ENCODE measurements around the gene DIP2C. TPM values are rescaled to one million over a fixed set of nuclear protein-coding genes. Genes with fewer than 3 reads are reported as not detected.

The DIP2C gene
- total RNA-seq, 4 donors from 2014 or later = 13.4 to 32.0 (median 18.4) TPM

DNA sequence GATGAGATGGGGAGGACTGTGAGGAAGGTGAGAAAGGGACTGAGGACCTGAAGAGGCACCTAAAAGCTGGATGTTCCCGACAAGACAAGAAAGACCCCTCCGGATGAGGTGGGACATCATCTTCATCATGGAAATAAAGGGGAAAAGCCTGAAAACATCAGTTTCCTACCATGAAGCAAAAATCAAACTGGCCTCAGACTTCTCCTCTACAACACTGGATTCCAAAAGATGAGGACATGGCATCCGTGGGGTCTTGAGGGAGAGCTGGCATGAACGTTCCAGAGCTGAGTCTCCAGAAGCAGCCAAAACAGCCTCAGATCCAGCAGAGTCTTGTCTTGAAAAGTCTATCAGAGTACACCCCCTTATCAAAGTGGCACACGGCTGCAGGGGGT, 44.5 kb downstream of the DIP2C start:
- peaks cover 6 to 9% of the 10 kb centered on the region in 2 donors for H3K9me3 ChIP-seq
- DNase-seq = peak; percentile 3
- TF ChIP-seq POLR2A (IDR thresholded peaks at IDR 0.05) (no peak), EP300 (IDR thresholded peaks at IDR 0.05; ENCODE audit: low read depth) (no peak)
- in situ Hi-C loops (cut with MboI; ENCODE audit: low pct_ligation_motif_present in 1 of 4, low pct_unique_long_range_greater_than_20kb in 1 of 4, low sequenced_read_pairs in 3 of 4) = no loop called here
- H3K36me3 ChIP-seq = peaks cover 0 to 3% (median 0%) of the 10 kb centered on the region in 4 donors
- no peak overlapping the region for H3K27ac ChIP-seq
- H3K4me1 ChIP-seq = peaks cover 5 to 13% (median 10%) of the 10 kb centered on the region in 4 donors
- WGBS, 2 donors (ENCODE audit: low coverage in 1 of 2) = 89 to 100% methylated on average over 2 to 5 of the region's 5 CpGs
- H3K4me3 ChIP-seq = no peak overlapping the region
- no peaks in the 10 kb centered on the region for H3K27me3 ChIP-seq
- intact Hi-C loops (cut with DNase I; ENCODE audit: low total_unique reads) = no loop called here

DNA sequence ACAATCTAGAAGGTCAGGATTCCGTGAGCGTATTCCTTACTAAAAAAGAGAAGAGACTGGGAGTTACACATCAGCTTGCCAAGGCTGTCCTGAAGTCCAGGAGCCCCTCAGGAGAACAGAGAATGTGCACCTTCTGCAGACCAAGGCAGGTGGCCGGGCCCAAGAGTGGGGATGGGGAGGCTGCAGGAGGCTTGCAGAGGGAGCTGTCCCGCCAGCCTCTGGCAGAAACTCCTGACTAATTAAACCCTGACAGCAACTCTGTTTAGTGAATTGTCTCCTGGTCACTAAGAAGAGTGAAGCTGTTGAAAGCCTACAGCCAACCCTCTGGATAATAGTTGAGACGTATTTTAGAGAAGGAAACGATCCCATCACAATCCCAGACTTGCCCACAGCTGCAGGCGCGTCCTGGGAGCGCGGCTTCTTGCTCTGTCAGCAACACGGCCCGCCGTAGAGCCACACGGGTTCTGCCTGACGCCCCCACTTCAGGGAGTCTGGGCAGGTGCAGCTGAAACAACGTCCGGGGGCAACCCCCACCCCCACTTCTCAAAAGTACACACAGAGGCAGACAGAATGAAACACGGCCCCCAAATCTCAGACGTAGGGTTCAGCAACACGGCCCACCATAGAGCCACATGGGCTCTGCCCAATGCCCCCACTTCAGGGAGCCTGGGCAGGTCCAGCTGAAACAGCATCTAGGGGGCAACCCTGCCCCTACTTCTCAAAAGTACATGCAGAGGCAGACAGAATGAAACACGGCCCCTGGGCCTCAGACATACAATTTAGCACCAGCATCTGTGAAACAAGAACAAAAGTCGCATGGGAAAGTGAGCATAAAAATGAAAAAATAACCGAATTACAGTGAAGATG, 45.2 kb downstream of the DIP2C start:
- no peak for TF ChIP-seq POLR2AphosphoS5 (IDR thresholded peaks at IDR 0.05)
- TF ChIP-seq POLR2A (IDR thresholded peaks at IDR 0.05) = no peak
- TF ChIP-seq, protein P1, sequence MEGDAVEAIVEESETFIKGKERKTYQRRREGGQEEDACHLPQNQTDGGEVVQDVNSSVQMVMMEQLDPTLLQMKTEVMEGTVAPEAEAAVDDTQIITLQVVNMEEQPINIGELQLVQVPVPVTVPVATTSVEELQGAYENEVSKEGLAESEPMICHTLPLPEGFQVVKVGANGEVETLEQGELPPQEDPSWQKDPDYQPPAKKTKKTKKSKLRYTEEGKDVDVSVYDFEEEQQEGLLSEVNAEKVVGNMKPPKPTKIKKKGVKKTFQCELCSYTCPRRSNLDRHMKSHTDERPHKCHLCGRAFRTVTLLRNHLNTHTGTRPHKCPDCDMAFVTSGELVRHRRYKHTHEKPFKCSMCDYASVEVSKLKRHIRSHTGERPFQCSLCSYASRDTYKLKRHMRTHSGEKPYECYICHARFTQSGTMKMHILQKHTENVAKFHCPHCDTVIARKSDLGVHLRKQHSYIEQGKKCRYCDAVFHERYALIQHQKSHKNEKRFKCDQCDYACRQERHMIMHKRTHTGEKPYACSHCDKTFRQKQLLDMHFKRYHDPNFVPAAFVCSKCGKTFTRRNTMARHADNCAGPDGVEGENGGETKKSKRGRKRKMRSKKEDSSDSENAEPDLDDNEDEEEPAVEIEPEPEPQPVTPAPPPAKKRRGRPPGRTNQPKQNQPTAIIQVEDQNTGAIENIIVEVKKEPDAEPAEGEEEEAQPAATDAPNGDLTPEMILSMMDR (IDR thresholded peaks at IDR 0.05) = no peak
- TF ChIP-seq EP300 (IDR thresholded peaks at IDR 0.05; ENCODE audit: low read depth) = no peak
- peaks cover under 1 to 8% (median 4%) of the 10 kb centered on the region in 4 donors for H3K4me1 ChIP-seq
- intact Hi-C loops (cut with DNase I; ENCODE audit: low total_unique reads) = no loop called here
- 39 to 87% methylated on average over 3 to 21 of the region's 23 CpGs for whole genome bisulfite sequencing, 2 donors (ENCODE audit: low coverage in 1 of 2)
- in situ Hi-C loops (cut with MboI; ENCODE audit: low pct_ligation_motif_present in 1 of 4, low pct_unique_long_range_greater_than_20kb in 1 of 4, low sequenced_read_pairs in 3 of 4) = no loop called here
- H3K27me3 ChIP-seq = no peaks in the 10 kb centered on the region
- H3K4me3 ChIP-seq = no peak overlapping the region
- peak; percentile 7 for DNase-seq
- H3K36me3 ChIP-seq = peaks cover 0 to 3% (median 0%) of the 10 kb centered on the region in 4 donors
- peak overlapping the region in 3 of 4 donors; percentile 25 to 51 (median 39) for H3K27ac ChIP-seq
- H3K9me3 ChIP-seq = peaks cover 6 to 9% of the 10 kb centered on the region in 2 donors

DNA sequence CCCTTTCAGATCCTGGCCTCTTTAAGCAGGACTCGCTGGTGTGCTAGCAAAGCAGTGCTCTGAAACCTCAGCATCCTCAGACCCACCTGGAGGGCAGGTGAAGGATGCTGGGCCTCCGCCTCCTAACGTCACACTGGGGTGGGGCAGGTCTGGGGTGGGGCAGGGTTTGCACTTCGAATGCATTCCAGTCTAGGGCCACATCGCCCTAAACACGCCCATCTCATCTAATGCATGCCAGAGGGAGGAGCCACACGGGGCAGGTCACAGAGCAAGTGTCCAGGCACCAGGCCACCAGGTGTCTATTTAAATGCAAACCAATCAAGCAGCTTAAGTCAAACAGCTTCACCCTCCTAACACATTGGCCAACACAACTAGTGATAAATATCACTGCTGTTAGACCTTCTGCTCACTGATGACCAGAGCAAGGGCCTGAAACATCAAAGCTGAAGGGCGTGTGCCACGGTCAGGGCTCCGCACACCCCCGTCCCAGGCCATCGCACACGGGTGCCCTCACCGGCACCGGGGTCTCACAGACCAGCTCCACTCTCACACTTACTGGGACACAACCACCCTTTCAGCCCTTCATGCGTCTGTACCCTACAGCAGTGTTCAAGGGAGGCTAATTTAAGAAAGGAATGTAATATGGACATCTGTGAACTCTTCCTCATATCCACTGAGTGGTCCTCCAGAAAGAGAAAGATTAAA, 47.1 kb downstream of the DIP2C start:
- H3K4me3 ChIP-seq = no peak overlapping the region
- H3K4me1 ChIP-seq = peaks cover 0 to 10% (median 4%) of the 10 kb centered on the region in 4 donors
- 71% methylated on average over 16 of the region's 16 CpGs; no CpG with 5 or more reads in 1 of the 2 donors for WGBS, 2 donors (ENCODE audit: low coverage in 1 of 2)
- peaks cover 0 to 3% (median 0%) of the 10 kb centered on the region in 4 donors for H3K36me3 ChIP-seq
- TF ChIP-seq, protein P1 (IDR thresholded peaks at IDR 0.05) = no peak
- no peak for TF ChIP-seq POLR2AphosphoS5 (IDR thresholded peaks at IDR 0.05)
- TF ChIP-seq POLR2A (IDR thresholded peaks at IDR 0.05) = no peak
- no peak for TF ChIP-seq EP300 (IDR thresholded peaks at IDR 0.05; ENCODE audit: low read depth)
- intact Hi-C loops (cut with DNase I; ENCODE audit: low total_unique reads) = no loop called here
- in situ Hi-C loops (cut with MboI; ENCODE audit: low pct_ligation_motif_present in 1 of 4, low pct_unique_long_range_greater_than_20kb in 1 of 4, low sequenced_read_pairs in 3 of 4) = no loop called here
- DNase-seq = peak; percentile 84
- H3K27ac ChIP-seq = peak overlapping the region in 3 of 4 donors; percentile 31 to 54 (median 44)
- H3K27me3 ChIP-seq = no peaks in the 10 kb centered on the region
- H3K9me3 ChIP-seq = peaks cover 6 to 9% of the 10 kb centered on the region in 2 donors

DNA sequence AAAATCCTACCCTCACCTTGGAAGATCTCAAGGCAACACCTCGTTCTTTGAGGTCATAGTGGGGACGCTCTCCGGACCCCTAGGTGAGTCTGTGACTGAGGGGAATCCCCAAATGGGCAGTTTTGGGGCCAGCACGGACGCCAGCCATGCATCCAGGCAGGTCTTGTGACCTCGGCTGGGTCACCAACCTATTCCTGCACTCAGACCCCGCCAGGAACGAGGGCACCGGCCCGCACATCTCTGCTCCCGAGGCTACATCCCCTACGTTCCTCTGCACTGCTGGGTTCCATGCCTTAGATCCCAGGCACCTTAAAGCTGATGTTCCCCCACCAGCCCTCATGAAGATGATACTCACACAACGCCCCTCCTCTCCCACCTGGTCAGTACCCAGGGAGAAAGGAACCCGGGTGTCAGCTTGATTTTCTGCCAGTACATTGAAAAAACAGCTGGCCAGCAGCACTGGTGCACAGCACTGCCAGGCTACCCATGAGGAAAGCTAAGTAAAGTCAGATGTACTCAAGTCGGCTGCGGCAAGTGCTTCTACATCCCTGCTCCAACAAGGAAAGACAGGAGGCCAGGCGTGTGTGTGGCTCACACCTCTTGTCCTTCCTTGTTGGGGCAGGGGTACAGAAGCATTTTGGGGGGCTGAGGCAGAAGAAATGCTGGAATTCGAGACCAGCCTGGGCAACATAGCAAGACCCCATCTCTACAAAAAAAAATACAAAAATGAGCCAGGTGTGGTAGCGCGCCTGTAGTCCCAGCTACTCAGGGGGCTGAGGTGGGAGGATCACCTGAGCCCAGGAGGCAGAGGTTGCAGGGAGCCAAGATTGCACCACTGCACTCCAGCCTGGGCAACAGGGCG, 48.1 kb downstream of the DIP2C start:
- H3K4me1 ChIP-seq = peaks cover 0 to 11% (median 4%) of the 10 kb centered on the region in 4 donors
- peaks cover 6 to 9% of the 10 kb centered on the region in 2 donors for H3K9me3 ChIP-seq
- 86 to 92% methylated on average over 5 to 21 of the region's 21 CpGs for WGBS, 2 donors (ENCODE audit: low coverage in 1 of 2)
- H3K27ac ChIP-seq = no peak overlapping the region
- in situ Hi-C loops (cut with MboI; ENCODE audit: low pct_ligation_motif_present in 1 of 4, low pct_unique_long_range_greater_than_20kb in 1 of 4, low sequenced_read_pairs in 3 of 4) (no loop called here), intact Hi-C loops (cut with DNase I; ENCODE audit: low total_unique reads) (no loop called here)
- DNase-seq = no peak
- peaks cover 0 to 3% (median 0%) of the 10 kb centered on the region in 4 donors for H3K36me3 ChIP-seq
- H3K27me3 ChIP-seq = no peaks in the 10 kb centered on the region
- H3K4me3 ChIP-seq = no peak overlapping the region
- no peak for TF ChIP-seq EP300 (IDR thresholded peaks at IDR 0.05; ENCODE audit: low read depth)
- no peak for TF ChIP-seq POLR2AphosphoS5 (IDR thresholded peaks at IDR 0.05)
- TF ChIP-seq, protein P1 (IDR thresholded peaks at IDR 0.05) = no peak

Measured in transverse colon (tissue), 4 donors.